ENCODE results near the gene CLDN14. TPM values are rescaled to one million over a fixed set of nuclear protein-coding genes. Genes with fewer than 3 reads are reported as not detected.

CLDN14 gene
- total RNA-seq, 1 donor from 2014 or later = not detected

DNA sequence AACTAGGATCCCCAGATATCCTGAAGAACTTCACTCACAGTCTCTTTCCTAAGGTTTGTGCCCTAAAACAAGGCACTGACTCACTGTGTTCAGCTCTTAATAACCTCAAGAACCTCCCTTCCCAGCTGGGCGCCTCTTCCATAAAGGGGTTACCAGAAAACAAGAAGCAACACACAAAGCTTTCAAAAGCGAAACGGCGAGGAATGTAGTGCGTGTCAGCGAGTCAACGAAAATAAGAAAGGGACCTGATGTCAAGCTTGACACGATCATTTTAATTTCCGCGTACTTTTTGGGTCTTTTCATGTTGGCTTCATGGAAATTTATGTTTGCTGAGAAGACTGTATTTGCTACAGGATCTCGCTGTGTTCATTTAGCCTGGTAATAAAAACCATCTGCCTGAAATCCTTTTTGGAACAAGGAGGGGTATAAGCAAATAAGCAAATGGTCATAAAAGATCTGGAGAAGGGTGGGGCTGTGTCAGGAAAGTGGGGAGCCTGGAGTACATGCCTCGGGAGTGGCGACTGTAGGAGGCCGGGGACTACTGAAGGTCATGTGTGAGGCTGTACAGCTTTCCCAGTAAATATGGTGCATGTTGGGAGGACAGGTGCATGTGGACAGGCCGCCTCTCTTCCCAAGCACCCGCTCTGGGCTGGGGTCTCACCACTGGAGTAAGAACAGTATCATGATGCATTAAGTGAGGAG lies 11.4 kb upstream of the CLDN14 start:
- Histone ChIP-seq H3K27me3 (ENCODE audit: insufficient read depth, low read length) (no peaks in the 10 kb centered on the region), H3K4me1 (ENCODE audit: insufficient read depth, low read length) (peaks cover 19% of the 10 kb centered on the region), H3K9ac (ENCODE audit: low read length) (peak overlapping the region; percentile 57), H3K9me3 (ENCODE audit: insufficient read depth, low read depth, low read length) (no peaks in the 10 kb centered on the region), H2AFZ (ENCODE audit: low read depth, low read length) (peak overlapping the region; percentile 35), H4K20me1 (ENCODE audit: insufficient read depth, low read length) (no peaks in the 10 kb centered on the region), H3K36me3 (ENCODE audit: insufficient read depth, low read length) (no peaks in the 10 kb centered on the region), H3K4me2 (ENCODE audit: low read length) (peak overlapping the region; percentile 64), H3K27ac (ENCODE audit: low read depth, low read length) (peak overlapping the region; percentile 52), H3K79me2 (ENCODE audit: insufficient read depth, low read length) (no peaks in the 10 kb centered on the region), H3K4me3 (ENCODE audit: insufficient read depth, low read depth, low read length) (no peak overlapping the region)
- TF ChIP-seq, protein P1, sequence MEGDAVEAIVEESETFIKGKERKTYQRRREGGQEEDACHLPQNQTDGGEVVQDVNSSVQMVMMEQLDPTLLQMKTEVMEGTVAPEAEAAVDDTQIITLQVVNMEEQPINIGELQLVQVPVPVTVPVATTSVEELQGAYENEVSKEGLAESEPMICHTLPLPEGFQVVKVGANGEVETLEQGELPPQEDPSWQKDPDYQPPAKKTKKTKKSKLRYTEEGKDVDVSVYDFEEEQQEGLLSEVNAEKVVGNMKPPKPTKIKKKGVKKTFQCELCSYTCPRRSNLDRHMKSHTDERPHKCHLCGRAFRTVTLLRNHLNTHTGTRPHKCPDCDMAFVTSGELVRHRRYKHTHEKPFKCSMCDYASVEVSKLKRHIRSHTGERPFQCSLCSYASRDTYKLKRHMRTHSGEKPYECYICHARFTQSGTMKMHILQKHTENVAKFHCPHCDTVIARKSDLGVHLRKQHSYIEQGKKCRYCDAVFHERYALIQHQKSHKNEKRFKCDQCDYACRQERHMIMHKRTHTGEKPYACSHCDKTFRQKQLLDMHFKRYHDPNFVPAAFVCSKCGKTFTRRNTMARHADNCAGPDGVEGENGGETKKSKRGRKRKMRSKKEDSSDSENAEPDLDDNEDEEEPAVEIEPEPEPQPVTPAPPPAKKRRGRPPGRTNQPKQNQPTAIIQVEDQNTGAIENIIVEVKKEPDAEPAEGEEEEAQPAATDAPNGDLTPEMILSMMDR (IDR thresholded peaks at IDR 0.05; ENCODE audit: insufficient read depth, low read depth, low read length) = no peak
- TF ChIP-seq EZH2 (IDR thresholded peaks at IDR 0.05; ENCODE audit: insufficient read depth, low read length) = no peak
- FAIRE-seq (peak; percentile 47), DNase-seq (ENCODE audit: low read depth) (peak; percentile 37)
- Mint-ChIP-seq H3K4me3 (ENCODE audit: unreplicated experiment) (no peak overlapping the region), H3K27me3 (ENCODE audit: low read depth, unreplicated experiment) (peaks cover 6% of the 10 kb centered on the region), H3K9me3 (ENCODE audit: unreplicated experiment) (peaks cover 16% of the 10 kb centered on the region), H3K4me1 (ENCODE audit: low read depth, unreplicated experiment) (peaks cover 3% of the 10 kb centered on the region), H3K36me3 (ENCODE audit: low read depth, unreplicated experiment) (peaks cover 15% of the 10 kb centered on the region), H3K27ac (ENCODE audit: unreplicated experiment) (no peak overlapping the region)

GRCh38 chr21:36489776-36490165 lies 9.8 kb upstream of the CLDN14 start:
- FAIRE-seq = no peak

More at GRCh38 chr21:36489776-36490165, 9.8 kb upstream of the CLDN14 start:
- no peak overlapping the region for H3K9ac ChIP-seq (ENCODE audit: low read length)
- DNase-seq (ENCODE audit: low read depth) = no peak
- no peaks in the 10 kb centered on the region for H3K9me3 ChIP-seq (ENCODE audit: insufficient read depth, low read depth, low read length)
- Mint-ChIP-seq H3K27ac (ENCODE audit: unreplicated experiment) (no peak overlapping the region), H3K9me3 (ENCODE audit: unreplicated experiment) (peaks cover 9% of the 10 kb centered on the region), H3K4me3 (ENCODE audit: unreplicated experiment) (no peak overlapping the region), H3K4me1 (ENCODE audit: low read depth, unreplicated experiment) (peaks cover 3% of the 10 kb centered on the region), H3K36me3 (ENCODE audit: low read depth, unreplicated experiment) (peaks cover 15% of the 10 kb centered on the region), H3K27me3 (ENCODE audit: low read depth, unreplicated experiment) (peaks cover 10% of the 10 kb centered on the region)
- no peak overlapping the region for H3K4me3 ChIP-seq (ENCODE audit: insufficient read depth, low read depth, low read length)
- H3K79me2 ChIP-seq (ENCODE audit: insufficient read depth, low read length) = no peaks in the 10 kb centered on the region
- H2AFZ ChIP-seq (ENCODE audit: low read depth, low read length) = no peak overlapping the region
- H3K36me3 ChIP-seq (ENCODE audit: insufficient read depth, low read length) = no peaks in the 10 kb centered on the region
- H4K20me1 ChIP-seq (ENCODE audit: insufficient read depth, low read length) = no peaks in the 10 kb centered on the region
- TF ChIP-seq EZH2 (IDR thresholded peaks at IDR 0.05; ENCODE audit: insufficient read depth, low read length) = no peak
- TF ChIP-seq, protein P1 (IDR thresholded peaks at IDR 0.05; ENCODE audit: insufficient read depth, low read depth, low read length) = no peak
- H3K27ac ChIP-seq (ENCODE audit: low read depth, low read length) = no peak overlapping the region
- H3K4me1 ChIP-seq (ENCODE audit: insufficient read depth, low read length) = peaks cover 19% of the 10 kb centered on the region
- H3K27me3 ChIP-seq (ENCODE audit: insufficient read depth, low read length) = no peaks in the 10 kb centered on the region
- no peak overlapping the region for H3K4me2 ChIP-seq (ENCODE audit: low read length)

All from astrocyte (in vitro differentiated cells and primary cell).